NB4 (cell line): Measurements from ENCODE around the gene RTKN2.

Experiments
- MYC ChIP-seq: IDR thresholded peaks from 2 replicates; pipeline ENCODE4 v1.6.1; 2011; ENCODE audit warnings: low read depth, low read length
- POLR2A ChIP-seq: IDR thresholded peaks from 2 replicates; pipeline ENCODE4 v1.6.1; 2011; ENCODE audit warnings: mild to moderate bottlenecking; ENCODE audit not compliant: insufficient read length; ENCODE audit errors: extremely low read depth
- TF ChIP-seq, protein P1 (sequence below): IDR thresholded peaks from one replicate; pipeline ENCODE4 v1.5.1; 2012; ENCODE audit warnings: low read depth, low read length
- TF ChIP-seq, protein P2 (sequence below): IDR thresholded peaks from 2 replicates; pipeline ENCODE4 v1.6.1; 2011; ENCODE audit warnings: low read depth, low read length

DNA sequence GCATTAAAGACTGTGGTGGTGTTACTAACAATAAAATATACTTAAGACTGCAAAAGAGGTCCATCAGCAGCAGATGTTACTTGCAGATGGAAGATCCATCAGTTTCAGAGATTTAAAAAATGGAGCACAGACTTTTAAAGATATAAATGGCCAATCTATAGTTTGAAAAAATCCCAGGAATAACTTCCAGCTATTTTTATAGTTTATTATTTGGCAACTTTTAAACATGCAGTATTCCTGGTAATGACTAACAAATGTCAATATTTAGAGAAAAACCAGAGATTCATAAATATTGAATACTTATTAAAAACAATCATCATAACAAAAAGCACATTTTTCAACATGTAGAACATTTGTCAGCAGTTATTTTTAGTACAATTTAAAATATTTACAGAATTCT is 30.7 kb downstream of the RTKN2 start:
- TF ChIP-seq, protein P1, sequence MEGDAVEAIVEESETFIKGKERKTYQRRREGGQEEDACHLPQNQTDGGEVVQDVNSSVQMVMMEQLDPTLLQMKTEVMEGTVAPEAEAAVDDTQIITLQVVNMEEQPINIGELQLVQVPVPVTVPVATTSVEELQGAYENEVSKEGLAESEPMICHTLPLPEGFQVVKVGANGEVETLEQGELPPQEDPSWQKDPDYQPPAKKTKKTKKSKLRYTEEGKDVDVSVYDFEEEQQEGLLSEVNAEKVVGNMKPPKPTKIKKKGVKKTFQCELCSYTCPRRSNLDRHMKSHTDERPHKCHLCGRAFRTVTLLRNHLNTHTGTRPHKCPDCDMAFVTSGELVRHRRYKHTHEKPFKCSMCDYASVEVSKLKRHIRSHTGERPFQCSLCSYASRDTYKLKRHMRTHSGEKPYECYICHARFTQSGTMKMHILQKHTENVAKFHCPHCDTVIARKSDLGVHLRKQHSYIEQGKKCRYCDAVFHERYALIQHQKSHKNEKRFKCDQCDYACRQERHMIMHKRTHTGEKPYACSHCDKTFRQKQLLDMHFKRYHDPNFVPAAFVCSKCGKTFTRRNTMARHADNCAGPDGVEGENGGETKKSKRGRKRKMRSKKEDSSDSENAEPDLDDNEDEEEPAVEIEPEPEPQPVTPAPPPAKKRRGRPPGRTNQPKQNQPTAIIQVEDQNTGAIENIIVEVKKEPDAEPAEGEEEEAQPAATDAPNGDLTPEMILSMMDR, result no peak
- TF ChIP-seq POLR2A, result no peak
- TF ChIP-seq MYC, result no peak
- TF ChIP-seq, protein P2, sequence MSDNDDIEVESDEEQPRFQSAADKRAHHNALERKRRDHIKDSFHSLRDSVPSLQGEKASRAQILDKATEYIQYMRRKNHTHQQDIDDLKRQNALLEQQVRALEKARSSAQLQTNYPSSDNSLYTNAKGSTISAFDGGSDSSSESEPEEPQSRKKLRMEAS, result no peak
